Activated naive CD4-positive, alpha-beta T cell treated with anti-CD3 and anti-CD28 coated beads, Interleukin-2, amount 50 U/mL, for 24 hours (primary cell): Measurements from ENCODE around the gene PHB1.

Experiments
- H3K27ac Mint-ChIP-seq: one replicate; pipeline ENCODE4 v1.8.0; 2021; ENCODE audit warnings: mild to moderate bottlenecking, mixed read lengths
- H3K27me3 Mint-ChIP-seq: one replicate; pipeline ENCODE4 v1.8.0; 2021; ENCODE audit warnings: mixed read lengths
- H3K36me3 Mint-ChIP-seq: one replicate; pipeline ENCODE4 v1.8.0; 2021; ENCODE audit warnings: mixed read lengths
- H3K4me1 Mint-ChIP-seq: one replicate; pipeline ENCODE4 v1.8.0; 2021; ENCODE audit warnings: mixed read lengths
- H3K4me3 Mint-ChIP-seq: one replicate; pipeline ENCODE4 v1.8.0; 2021; ENCODE audit warnings: mild to moderate bottlenecking, mixed read lengths
- H3K9me3 Mint-ChIP-seq: one replicate; pipeline ENCODE4 v1.8.0; 2021; ENCODE audit warnings: mixed read lengths

PHB1 gene

DNA sequence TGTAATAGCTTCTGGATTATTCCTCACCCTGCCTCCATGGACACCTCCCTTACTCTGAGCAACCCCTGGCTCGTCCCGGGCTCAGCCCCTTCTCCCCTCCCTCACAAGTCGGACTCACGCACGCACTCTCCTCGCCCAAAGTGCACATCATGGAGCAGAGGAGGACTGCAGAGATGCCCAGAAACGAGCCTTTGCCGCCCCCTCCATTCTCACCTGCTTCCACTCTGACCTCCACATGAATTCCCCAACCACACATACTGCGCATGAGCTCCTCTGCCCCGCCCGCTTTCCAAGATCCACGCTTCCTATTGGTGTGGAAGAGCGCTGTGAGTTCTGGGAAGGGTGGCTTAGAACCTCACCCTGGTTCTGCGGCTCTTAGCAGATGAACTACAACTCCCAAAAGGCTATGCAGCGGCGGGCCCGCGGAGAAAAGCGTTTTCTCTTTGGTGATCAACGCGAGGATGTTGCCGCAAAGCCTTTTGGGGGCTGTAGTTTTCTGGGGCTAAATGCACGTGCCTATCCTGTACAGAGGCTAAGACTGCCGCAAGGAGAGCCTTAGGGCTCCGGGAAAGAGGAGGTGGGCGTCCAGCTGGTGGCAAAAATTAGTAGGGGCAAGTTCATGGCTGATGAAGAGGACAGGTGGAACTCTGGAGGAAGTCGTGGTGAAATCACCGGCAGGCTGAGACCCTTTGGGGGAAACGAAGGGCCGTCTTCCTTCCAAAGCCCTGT lies at the start of gene PHB1:
Gene PHB1 (minus strand): TSS at position 261 of the 729 bp plus-strand sequence. CDS start 1,618 bp downstream, outside the sequence.
- Mint-ChIP-seq H3K36me3 (peaks cover 14% of the 10 kb centered on the region), H3K27ac (peak within 1 kb of the TSS; percentile 91), H3K9me3 (no peaks in the 10 kb centered on the region), H3K4me3 (peak within 1 kb of the TSS; percentile 95), H3K27me3 (no peaks in the 10 kb centered on the region), H3K4me1 (peaks cover 20% of the 10 kb centered on the region)

DNA sequence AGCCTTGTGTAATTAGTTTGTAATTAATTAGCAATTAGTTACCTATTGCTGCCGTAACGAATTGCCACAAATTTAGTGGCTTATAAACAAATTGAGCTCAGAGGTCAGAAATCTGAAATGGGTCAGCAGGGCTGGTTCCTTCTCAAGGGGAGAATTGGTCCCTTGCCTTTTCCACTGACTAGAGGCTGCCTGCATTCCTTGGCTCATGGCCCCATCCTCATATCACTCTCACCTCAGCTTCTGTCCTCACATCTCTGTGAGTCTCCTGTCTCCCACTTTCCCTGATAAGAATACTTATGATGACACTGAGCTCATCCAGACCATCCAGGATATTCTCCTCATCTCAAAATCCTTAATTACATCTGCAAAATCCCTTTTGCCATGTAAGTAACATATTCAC lies 49.4 kb upstream of the PHB1 start:
- Mint-ChIP-seq H3K27me3 (peaks cover 31% of the 10 kb centered on the region), H3K4me1 (no peaks in the 10 kb centered on the region), H3K4me3 (no peak overlapping the region), H3K9me3 (no peaks in the 10 kb centered on the region), H3K36me3 (no peaks in the 10 kb centered on the region), H3K27ac (no peak overlapping the region)

GRCh38 chr17:49461580-49461979 lies 46.9 kb upstream of the PHB1 start:
- Mint-ChIP-seq H3K4me1 (no peaks in the 10 kb centered on the region), H3K27ac (no peak overlapping the region)

GRCh38 chr17:49460401-49460800 lies 45.7 kb upstream of the PHB1 start:
- no peaks in the 10 kb centered on the region for H3K4me1 Mint-ChIP-seq
- H3K9me3 Mint-ChIP-seq = no peaks in the 10 kb centered on the region
- H3K36me3 Mint-ChIP-seq = no peaks in the 10 kb centered on the region
- H3K27me3 Mint-ChIP-seq = peaks cover 29% of the 10 kb centered on the region
- H3K27ac Mint-ChIP-seq = no peak overlapping the region
- H3K4me3 Mint-ChIP-seq = no peak overlapping the region

More at GRCh38 chr17:49461580-49461979, 46.9 kb upstream of the PHB1 start:
- no peaks in the 10 kb centered on the region for H3K9me3 Mint-ChIP-seq
- no peaks in the 10 kb centered on the region for H3K36me3 Mint-ChIP-seq
- H3K27me3 Mint-ChIP-seq = peaks cover 24% of the 10 kb centered on the region
- no peak overlapping the region for H3K4me3 Mint-ChIP-seq

DNA sequence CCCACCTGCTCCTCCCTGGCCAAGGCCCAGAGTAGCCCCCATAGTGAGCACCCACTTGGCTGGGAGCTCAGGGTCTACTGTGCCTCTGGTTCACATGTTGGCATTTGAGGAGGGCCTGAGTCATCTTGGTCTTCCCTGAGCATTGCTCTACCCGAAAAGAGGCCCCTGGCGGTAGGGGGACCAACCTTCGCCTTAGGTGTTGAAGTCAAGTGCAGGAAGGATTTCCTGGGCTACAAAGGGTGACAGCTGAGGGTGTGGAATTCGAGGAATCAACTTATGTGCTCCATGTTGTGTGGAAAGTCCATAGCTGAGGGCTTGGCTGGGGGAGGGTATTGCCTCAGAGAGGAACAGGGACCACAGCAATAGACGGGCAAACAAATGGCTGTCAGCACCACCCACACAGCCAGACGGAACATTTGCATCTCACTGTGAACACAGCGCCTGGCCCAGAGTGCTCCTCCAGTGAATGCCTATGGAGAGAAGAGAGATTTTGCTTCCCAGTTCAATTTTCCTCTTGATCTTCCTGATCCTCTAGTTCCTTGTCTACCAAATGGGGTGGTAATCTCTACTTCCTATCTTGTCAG lies 44.8 kb upstream of the PHB1 start:
- H3K4me1 Mint-ChIP-seq = no peaks in the 10 kb centered on the region
- H3K36me3 Mint-ChIP-seq = no peaks in the 10 kb centered on the region
- no peak overlapping the region for H3K27ac Mint-ChIP-seq
- H3K27me3 Mint-ChIP-seq = peaks cover 27% of the 10 kb centered on the region
- H3K9me3 Mint-ChIP-seq = no peaks in the 10 kb centered on the region
- no peak overlapping the region for H3K4me3 Mint-ChIP-seq

DNA sequence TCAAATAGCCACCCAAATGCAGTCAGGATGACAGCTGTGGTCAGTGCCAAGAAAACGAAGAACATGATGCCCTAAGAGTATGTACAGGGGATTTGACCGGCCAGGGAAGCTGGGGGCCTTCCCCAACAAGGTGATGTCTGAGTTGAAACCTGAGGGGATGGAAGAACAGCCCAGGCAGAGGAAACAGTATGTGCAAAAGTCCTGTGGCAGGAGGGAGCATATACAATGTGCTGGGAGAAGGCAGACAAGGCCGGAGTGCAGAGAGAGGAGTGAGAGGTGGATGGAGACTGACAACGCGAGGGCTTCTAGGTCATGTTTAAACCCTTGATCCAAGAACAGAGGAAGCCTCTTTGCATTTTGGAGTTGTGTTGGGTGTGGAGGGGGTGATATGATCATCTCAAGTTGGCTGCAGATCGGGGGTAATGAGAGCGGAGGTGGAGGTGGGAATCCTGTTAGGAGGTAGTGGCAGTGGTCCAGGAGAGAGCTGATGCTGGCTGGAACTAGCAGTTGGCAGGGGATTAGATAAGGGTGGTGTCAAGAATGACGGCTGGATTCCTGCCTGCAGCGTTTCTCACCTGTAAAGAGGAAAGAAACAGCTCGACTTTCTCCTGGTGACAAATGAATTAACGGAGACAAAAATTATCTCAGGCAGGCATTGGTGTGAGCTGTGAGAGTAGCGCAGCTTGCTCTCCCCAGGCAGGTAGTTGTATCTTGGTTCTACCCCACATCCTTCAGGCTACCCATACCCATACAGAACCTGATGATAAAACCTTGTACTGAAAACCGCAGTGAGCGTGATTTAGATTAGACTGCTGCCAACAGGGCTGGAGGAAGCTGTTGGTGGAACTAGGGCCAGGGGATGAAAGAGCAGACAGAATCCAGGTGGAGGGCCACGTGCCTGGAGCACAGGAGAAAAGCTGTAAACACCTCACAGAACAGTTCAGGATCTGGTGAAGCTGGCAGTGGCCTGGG lies 43.2 kb upstream of the PHB1 start:
- Mint-ChIP-seq H3K4me3 (no peak overlapping the region), H3K36me3 (no peaks in the 10 kb centered on the region), H3K27me3 (peaks cover 21% of the 10 kb centered on the region), H3K4me1 (no peaks in the 10 kb centered on the region), H3K27ac (no peak overlapping the region), H3K9me3 (no peaks in the 10 kb centered on the region)

DNA sequence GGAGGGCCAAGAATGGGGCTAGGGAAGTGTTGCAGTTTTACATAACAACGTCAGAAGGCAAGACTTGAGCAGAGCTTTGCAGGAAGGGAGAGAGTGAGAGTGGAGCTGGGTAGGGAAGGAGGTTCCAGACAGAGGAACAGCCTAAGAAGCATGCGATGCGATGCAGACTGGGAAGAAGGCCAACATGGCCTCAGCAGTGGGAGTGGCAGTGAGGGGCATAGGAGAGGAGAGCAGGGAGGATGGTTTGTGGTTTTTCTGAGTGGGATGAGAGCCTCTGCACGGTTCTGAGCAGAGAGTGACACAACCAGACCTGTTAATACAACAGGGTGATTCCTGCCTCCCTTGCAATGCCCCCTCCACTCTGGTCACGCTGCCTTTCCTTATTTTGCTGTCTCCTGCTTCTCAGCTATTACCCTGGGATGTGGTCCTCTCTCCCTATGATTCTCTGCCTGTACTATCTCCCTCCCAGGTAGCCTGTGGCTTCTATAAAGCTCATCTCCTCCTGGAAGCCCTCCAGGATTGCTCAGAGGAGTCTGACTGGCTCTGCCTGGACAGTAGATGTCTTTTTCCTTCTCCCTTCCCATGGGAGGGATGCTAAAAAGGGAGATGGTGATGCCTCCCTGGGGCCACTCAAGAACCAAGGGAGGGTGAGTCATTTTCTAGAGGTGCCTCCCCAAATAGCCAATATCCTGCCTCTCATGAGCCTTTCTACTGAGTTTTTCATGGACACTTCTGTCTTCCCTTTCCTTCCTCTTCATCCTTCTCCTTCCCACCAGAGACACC lies 41.7 kb upstream of the PHB1 start:
- H3K9me3 Mint-ChIP-seq = no peaks in the 10 kb centered on the region
- no peak overlapping the region for H3K27ac Mint-ChIP-seq
- peaks cover 16% of the 10 kb centered on the region for H3K27me3 Mint-ChIP-seq
- H3K4me3 Mint-ChIP-seq = no peak overlapping the region
- no peaks in the 10 kb centered on the region for H3K36me3 Mint-ChIP-seq
- no peaks in the 10 kb centered on the region for H3K4me1 Mint-ChIP-seq

DNA sequence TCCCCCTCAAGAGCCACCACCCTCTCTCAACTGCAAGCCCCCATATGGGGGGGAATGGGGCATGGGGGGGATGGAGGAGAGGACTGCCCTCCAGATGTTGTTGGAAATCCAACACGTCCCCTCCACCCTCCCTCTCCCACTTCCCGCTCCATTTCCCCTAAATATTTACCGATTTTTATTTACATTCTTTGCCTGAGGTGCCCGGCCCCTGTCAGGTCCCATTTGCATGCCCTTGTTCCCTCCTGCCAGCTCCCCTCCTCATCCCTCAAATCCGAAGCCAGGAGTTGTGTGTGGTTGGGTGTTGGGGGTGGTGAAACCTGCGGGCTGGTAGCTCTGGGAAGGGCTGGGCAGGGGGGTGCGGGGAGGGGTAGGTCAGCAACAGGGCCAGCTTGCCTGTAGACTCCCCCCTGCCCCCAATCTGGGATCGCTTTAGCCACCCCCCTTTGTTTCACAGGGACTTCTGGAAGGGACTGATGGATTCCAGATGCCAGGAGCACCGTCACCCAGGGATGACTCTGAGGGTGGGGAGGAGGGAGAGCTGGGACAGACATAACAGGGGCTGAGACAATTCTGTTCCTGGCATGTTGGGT lies 40.7 kb upstream of the PHB1 start:
- no peak overlapping the region for H3K4me3 Mint-ChIP-seq
- H3K27me3 Mint-ChIP-seq = peaks cover 16% of the 10 kb centered on the region

GRCh38 chr17:49454050-49454449 lies 39.4 kb upstream of the PHB1 start:
- H3K27me3 Mint-ChIP-seq = peaks cover 16% of the 10 kb centered on the region
- H3K4me3 Mint-ChIP-seq = no peak overlapping the region
- no peak overlapping the region for H3K27ac Mint-ChIP-seq
- no peaks in the 10 kb centered on the region for H3K36me3 Mint-ChIP-seq
- no peaks in the 10 kb centered on the region for H3K4me1 Mint-ChIP-seq
- no peaks in the 10 kb centered on the region for H3K9me3 Mint-ChIP-seq

More for the DNA sequence above, 40.7 kb upstream of the PHB1 start:
- Mint-ChIP-seq H3K4me1 (no peaks in the 10 kb centered on the region), H3K9me3 (no peaks in the 10 kb centered on the region), H3K36me3 (no peaks in the 10 kb centered on the region), H3K27ac (no peak overlapping the region)

DNA sequence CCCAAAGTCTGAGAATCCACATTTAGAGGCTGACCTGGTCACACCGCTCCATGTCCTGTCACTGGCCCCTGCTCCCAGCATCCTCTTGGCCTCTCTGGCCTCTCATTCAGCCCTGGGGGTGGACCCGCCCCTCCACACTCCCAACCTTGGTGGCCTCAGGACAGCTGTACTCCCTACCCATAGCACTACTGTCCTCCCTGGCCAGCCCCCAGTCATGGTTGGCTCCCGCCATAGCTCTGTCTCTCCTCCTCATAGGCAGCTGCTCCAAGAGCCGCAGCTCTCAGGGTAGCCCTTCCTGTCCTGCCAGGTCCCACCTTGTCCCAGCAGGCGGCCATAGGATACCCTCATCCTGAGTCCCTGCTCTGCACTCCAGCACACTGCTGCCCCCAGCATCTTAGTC lies 38.0 kb upstream of the PHB1 start:
- H3K9me3 Mint-ChIP-seq = no peaks in the 10 kb centered on the region
- H3K4me3 Mint-ChIP-seq = no peak overlapping the region
- no peak overlapping the region for H3K27ac Mint-ChIP-seq
- H3K4me1 Mint-ChIP-seq = no peaks in the 10 kb centered on the region
- H3K27me3 Mint-ChIP-seq = peaks cover 11% of the 10 kb centered on the region
- no peaks in the 10 kb centered on the region for H3K36me3 Mint-ChIP-seq

DNA sequence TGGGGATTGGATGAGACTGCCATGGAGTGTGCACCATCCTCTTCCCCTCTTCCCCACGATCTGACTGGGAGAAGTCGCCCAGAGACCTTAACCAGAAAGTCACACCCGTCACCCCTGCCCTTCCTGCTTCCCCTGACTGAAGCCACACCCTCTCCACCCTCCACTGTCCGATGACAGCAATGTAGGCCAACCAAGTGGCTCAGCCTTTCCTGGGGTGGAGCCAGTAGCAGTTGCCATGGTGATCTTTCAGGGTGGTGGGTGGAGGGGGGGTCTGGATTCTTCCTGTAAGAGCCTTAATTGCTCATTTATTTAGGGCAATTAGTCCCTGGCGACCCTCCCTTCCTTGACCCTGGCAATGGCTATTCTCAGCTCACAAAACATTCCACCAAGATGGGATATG lies 37.5 kb upstream of the PHB1 start:
- Mint-ChIP-seq H3K9me3 (no peaks in the 10 kb centered on the region), H3K27me3 (peaks cover 10% of the 10 kb centered on the region), H3K27ac (no peak overlapping the region), H3K36me3 (no peaks in the 10 kb centered on the region), H3K4me3 (no peak overlapping the region), H3K4me1 (no peaks in the 10 kb centered on the region)

DNA sequence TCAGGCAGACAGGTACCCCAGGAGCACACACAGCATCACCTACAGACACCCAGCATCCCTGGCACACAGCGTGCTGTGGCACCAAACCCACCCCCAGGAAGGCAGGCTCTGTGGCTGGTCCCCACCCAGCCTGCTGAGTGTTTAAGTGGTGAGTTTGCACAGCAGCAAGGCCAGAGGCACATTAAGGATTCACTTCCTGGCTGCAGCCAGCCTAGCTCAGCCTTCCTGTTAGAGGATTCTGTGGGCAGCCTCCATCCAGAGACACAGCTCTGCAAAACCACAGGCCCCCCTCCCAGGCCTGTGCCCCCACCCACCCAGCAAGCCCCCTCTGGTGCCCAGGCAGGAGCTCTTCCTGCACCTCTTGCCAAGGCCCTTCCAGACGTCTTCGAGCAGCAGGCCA lies 36.1 kb upstream of the PHB1 start:
- Mint-ChIP-seq H3K4me1 (no peaks in the 10 kb centered on the region), H3K4me3 (no peak overlapping the region), H3K36me3 (no peaks in the 10 kb centered on the region), H3K27ac (no peak overlapping the region), H3K9me3 (no peaks in the 10 kb centered on the region), H3K27me3 (peaks cover under 1% of the 10 kb centered on the region)

GRCh38 chr17:49450181-49450580 lies 35.5 kb upstream of the PHB1 start:
- Mint-ChIP-seq H3K4me3 (no peak overlapping the region), H3K4me1 (no peaks in the 10 kb centered on the region), H3K27ac (no peak overlapping the region), H3K36me3 (no peaks in the 10 kb centered on the region), H3K9me3 (no peaks in the 10 kb centered on the region), H3K27me3 (no peaks in the 10 kb centered on the region)

DNA sequence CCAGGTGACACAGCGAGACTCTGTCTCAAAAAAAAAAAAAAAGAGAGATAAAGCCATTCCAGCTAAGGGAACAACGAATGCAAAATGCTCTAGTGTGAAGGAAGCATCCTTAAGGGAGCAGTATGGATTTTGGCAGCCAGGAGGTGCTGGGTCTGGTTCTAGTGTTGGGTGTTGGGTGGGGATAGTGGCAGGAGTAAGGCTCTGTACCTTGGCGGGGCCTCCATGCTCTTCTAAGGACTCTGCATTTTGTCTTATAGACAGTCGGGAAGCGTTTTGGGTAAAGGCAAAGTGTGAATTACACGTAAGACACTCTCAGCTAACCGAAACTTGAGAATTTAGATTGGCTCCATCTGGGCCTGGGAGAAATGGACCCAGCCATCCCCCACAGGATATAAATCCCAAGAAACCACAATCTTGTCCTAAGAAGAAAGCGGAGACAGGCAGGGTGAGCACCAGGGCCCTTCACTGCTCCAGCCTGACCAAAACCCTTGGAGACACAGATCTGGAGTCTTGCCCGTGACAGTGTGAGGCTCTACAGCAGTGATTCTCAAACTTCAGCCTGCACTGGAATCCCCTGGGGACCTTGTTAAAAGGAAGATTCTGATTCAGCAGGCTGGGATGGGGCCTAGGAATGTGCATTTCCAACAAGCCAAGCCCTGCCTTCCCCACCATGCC lies 33.1 kb upstream of the PHB1 start:
- H3K36me3 Mint-ChIP-seq = no peaks in the 10 kb centered on the region
- no peaks in the 10 kb centered on the region for H3K9me3 Mint-ChIP-seq
- no peak overlapping the region for H3K27ac Mint-ChIP-seq
- no peak overlapping the region for H3K4me3 Mint-ChIP-seq
- no peaks in the 10 kb centered on the region for H3K4me1 Mint-ChIP-seq
- no peaks in the 10 kb centered on the region for H3K27me3 Mint-ChIP-seq
